ENCODE results near the gene HEATR5A.
"Not testable (repeated sequence)": the region's sequence is repeated elsewhere in the genome, so short reads cannot be mapped to it uniquely, and the experiment has no call there.

HEATR5A gene

DNA sequence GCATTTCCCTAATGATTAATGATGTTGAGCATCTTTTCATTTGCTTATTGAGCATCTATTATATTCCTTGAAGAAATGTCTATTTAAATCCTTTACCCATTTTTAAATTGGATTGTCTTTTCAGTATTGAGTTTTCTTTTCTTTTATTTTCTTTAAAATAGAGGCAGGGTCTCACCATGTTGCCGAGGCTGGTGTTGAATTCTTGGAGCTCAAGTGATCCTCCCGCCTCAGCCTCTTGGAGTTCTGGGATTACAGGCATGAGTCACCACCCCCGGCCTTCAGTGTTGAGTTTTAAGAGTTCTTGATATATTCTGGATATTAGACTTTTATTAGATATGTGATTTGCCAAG, 139.5 kb downstream of the HEATR5A start:
- Histone ChIP-seq H3K4me3 (replicated peaks; ENCODE audit: low read depth, low read length) (no peak overlapping the region), H3K36me3 (ENCODE audit: control insufficient read depth, insufficient read depth, low read length) (no peaks in the 10 kb centered on the region), H3K27me3 (replicated peaks; ENCODE audit: control insufficient read depth, insufficient read depth, low read length) (no peaks in the 10 kb centered on the region)
- TF ChIP-seq, protein P1, sequence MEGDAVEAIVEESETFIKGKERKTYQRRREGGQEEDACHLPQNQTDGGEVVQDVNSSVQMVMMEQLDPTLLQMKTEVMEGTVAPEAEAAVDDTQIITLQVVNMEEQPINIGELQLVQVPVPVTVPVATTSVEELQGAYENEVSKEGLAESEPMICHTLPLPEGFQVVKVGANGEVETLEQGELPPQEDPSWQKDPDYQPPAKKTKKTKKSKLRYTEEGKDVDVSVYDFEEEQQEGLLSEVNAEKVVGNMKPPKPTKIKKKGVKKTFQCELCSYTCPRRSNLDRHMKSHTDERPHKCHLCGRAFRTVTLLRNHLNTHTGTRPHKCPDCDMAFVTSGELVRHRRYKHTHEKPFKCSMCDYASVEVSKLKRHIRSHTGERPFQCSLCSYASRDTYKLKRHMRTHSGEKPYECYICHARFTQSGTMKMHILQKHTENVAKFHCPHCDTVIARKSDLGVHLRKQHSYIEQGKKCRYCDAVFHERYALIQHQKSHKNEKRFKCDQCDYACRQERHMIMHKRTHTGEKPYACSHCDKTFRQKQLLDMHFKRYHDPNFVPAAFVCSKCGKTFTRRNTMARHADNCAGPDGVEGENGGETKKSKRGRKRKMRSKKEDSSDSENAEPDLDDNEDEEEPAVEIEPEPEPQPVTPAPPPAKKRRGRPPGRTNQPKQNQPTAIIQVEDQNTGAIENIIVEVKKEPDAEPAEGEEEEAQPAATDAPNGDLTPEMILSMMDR (IDR thresholded peaks at IDR 0.05; ENCODE audit: insufficient read depth, low read length, poor library complexity, severe bottlenecking), result no peak
- DNase-seq (ENCODE audit: extremely low read depth, insufficient read length), result no peak

DNA sequence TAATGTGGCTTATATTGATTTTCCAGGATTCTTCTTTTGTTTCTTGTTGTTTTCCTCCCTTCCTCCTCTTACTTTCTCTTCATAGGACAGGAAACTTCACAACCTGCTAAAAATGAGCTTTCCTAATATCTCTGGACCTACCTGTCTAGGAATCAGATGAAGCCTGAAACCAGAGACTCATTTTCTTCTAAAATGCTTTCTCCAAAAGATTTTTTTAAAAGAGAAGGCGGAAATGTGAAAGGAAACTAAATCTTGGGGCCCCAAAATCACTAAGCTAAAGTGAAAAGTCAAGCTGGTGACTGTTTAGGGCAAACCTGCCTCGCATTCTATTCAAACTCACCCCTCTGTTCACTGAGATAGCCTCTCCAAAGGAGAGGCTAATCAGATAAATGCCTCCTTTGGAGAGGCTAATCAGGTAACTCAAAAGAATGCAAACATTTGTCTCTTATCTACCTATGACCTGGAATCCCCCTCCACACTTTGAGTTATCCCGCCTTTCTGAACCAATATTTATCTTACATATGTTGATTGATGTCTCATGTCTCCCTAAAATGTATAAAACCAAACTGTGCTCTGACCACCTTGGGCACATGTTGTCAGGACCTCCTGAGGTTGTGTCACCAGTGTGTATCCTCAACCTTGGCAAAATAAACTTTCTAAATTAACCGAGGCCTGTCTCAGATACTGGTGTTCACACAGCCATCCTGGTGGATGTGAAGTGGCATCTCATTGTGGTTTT, 140.0 kb downstream of the HEATR5A start:
- DNase-seq (ENCODE audit: extremely low read depth, insufficient read length), result no peak
- no peak overlapping the region for H3K4me3 ChIP-seq (replicated peaks; ENCODE audit: low read depth, low read length)
- no peaks in the 10 kb centered on the region for H3K27me3 ChIP-seq (replicated peaks; ENCODE audit: control insufficient read depth, insufficient read depth, low read length)
- TF ChIP-seq, protein P1 (IDR thresholded peaks at IDR 0.05; ENCODE audit: insufficient read depth, low read length, poor library complexity, severe bottlenecking), result no peak
- no peaks in the 10 kb centered on the region for H3K36me3 ChIP-seq (ENCODE audit: control insufficient read depth, insufficient read depth, low read length)

DNA sequence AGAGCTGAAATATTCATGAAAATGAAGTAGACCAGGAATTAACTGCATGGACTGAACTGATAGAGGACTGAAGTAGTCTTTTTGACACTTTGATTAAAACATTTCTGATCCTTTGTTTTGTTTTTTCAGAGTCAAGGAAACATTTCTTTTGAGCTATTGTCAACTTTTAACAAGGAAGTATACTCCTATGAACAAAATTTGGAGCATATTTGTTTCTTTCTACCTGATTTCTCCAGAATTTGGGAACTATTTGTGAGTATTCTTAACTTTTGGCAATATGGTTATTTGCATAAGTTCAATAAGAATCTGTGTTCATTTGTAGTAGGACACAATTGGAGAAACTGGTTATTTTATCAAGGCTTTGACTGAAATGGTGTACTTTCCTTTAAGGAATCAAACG, 141.5 kb downstream of the HEATR5A start:
- no peak for DNase-seq (ENCODE audit: extremely low read depth, insufficient read length)
- no peak overlapping the region for H3K4me3 ChIP-seq (replicated peaks; ENCODE audit: low read depth, low read length)
- H3K36me3 ChIP-seq (ENCODE audit: control insufficient read depth, insufficient read depth, low read length), result no peaks in the 10 kb centered on the region
- no peaks in the 10 kb centered on the region for H3K27me3 ChIP-seq (replicated peaks; ENCODE audit: control insufficient read depth, insufficient read depth, low read length)
- TF ChIP-seq, protein P1 (IDR thresholded peaks at IDR 0.05; ENCODE audit: insufficient read depth, low read length, poor library complexity, severe bottlenecking), result no peak

DNA sequence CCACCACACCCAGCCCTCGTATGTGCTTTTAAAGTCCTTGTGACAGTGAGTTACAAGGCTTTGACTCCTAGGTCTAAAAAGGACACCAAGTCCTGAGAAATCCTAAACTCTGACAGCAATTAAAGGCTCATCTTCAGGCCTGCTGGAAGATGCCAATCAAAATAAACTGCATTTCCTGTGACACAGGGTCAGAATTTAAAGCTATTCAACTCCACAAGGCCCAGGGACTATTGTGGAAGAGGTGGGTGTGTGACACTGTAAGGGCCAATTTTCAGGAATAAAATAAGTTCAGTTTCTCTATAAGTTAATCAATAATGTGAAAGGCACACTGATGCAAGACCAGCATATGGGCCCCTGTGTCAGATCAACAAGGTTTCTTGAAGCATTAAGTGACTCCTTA, 143.3 kb downstream of the HEATR5A start:
- Histone ChIP-seq H3K4me3 (replicated peaks; ENCODE audit: low read depth, low read length) (no peak overlapping the region), H3K27me3 (replicated peaks; ENCODE audit: control insufficient read depth, insufficient read depth, low read length) (no peaks in the 10 kb centered on the region), H3K36me3 (ENCODE audit: control insufficient read depth, insufficient read depth, low read length) (no peaks in the 10 kb centered on the region)
- DNase-seq (ENCODE audit: extremely low read depth, insufficient read length), result no peak
- TF ChIP-seq, protein P1 (IDR thresholded peaks at IDR 0.05; ENCODE audit: insufficient read depth, low read length, poor library complexity, severe bottlenecking), result no peak

DNA sequence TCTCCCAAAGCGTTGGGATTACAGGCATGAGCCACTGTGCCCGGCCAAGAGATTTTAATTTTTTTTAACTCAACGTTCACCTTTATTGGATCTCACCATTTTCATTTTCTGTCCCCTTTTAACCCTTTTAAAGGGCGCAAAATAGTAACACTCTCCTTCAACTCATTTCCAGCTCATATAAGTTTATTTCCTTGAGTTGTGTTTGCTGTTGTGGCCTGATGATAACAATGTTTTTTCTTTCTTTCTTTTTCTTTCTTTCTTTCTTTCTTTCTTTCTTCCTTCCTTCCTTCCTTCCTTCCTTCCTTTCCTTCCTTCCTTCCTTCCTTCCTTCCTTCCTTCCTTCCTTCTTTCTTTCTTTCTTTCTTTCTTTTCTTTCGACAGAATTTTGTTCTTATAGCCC, 143.9 kb downstream of the HEATR5A start:
- H3K4me3 ChIP-seq (replicated peaks; ENCODE audit: low read depth, low read length); H3K27me3 ChIP-seq (replicated peaks; ENCODE audit: control insufficient read depth, insufficient read depth, low read length); DNase-seq (ENCODE audit: extremely low read depth, insufficient read length); H3K36me3 ChIP-seq (ENCODE audit: control insufficient read depth, insufficient read depth, low read length): not testable (repeated sequence)

DNA sequence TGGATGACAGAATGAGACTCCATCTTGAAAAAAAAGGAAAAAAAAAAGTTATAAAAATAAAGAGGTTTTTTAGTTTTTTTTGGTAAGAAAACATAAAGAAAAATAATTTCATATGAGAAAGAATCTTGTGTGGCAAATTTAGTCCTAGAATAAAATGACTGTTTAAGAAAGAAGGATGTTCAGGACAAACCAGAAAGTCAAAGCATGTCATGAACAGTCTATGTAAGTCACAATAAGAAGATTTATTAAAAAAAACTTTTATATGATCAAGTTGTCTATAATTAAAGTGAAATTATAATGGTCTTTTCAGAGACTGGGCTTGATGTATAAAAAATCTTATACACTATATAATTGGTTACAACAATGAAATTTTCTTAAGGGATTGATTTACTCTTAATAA, 144.6 kb downstream of the HEATR5A start:
- H3K27me3 ChIP-seq (replicated peaks; ENCODE audit: control insufficient read depth, insufficient read depth, low read length), result no peaks in the 10 kb centered on the region
- DNase-seq (ENCODE audit: extremely low read depth, insufficient read length), result no peak
- H3K36me3 ChIP-seq (ENCODE audit: control insufficient read depth, insufficient read depth, low read length), result no peaks in the 10 kb centered on the region
- TF ChIP-seq, protein P1 (IDR thresholded peaks at IDR 0.05; ENCODE audit: insufficient read depth, low read length, poor library complexity, severe bottlenecking), result no peak
- no peak overlapping the region for H3K4me3 ChIP-seq (replicated peaks; ENCODE audit: low read depth, low read length)
